Measurements from ENCODE around the gene XPNPEP1.
A peak's percentile ranks its signal among the peaks of the same experiment; 100 is the strongest.

Gene XPNPEP1

DNA sequence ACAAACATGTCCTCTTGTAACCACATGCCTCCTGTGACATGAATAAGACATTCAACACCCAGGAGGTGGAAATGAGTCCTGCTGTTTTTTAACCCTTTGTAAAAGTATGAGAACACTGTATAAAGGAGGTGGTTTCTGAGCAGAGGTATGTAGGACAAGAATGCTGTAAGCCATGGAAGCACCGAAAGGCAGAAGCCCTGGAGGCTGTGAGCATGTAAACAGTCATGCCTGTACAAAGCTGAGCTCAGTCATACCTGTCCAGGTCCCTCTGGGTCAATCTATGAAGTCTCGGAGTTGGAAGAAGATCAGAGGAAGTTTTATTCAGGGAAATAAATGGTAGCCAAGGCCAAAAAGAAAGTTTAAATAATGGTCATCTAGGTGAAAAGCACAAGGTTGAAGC is 34.7 kb upstream of the XPNPEP1 start:
- Mint-ChIP-seq H3K27me3 (no peaks in the 10 kb centered on the region), H3K36me3 (no peaks in the 10 kb centered on the region), H3K4me1 (peaks cover 6% of the 10 kb centered on the region), H3K4me3 (no peak overlapping the region), H3K9me3 (no peaks in the 10 kb centered on the region), H3K27ac (no peak overlapping the region)

- H3K4me3 Mint-ChIP-seq, result no peak overlapping the region
- no peak overlapping the region for H3K27ac Mint-ChIP-seq
- H3K9me3 Mint-ChIP-seq, result no peaks in the 10 kb centered on the region
- H3K36me3 Mint-ChIP-seq, result no peaks in the 10 kb centered on the region
- H3K4me1 Mint-ChIP-seq, result peaks cover 6% of the 10 kb centered on the region
- no peaks in the 10 kb centered on the region for H3K27me3 Mint-ChIP-seq
Observed at GRCh38 chr10:109957092-109957797, 33.9 kb upstream of the XPNPEP1 start.

DNA sequence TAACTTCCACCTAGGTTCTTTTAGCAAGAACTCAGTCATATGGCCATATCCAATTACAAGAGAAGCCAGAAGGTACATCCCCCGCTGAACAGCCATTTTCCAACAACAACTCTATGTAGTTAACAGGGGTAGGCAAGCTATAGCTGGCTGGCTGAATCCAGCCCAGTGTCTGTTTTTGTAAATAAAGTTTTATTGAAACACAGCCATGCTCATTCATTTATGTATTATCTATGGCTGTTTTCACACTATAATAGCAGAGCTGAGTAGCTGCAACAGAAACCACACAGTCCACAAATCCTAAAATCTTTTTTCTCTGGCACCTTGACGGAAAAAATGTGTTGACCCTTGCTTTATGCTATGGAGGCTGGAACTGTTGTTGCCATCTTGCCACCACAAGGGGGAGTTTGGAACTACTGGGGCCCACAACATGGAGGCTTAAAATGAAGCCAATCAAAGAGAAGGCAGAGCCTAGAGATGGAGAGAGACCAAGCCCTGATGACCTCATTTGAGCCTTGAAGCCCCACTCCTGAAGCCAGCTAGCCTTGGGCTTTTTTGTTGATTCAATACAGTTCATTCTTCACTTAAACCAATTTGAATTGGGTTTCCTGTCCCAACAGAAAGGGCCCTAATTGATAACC is 33.3 kb upstream of the XPNPEP1 start:
- Mint-ChIP-seq H3K27me3 (no peaks in the 10 kb centered on the region), H3K36me3 (no peaks in the 10 kb centered on the region), H3K4me1 (peaks cover 6% of the 10 kb centered on the region), H3K4me3 (no peak overlapping the region), H3K9me3 (no peaks in the 10 kb centered on the region), H3K27ac (no peak overlapping the region)

GRCh38 chr10:109953766-109954165 is 30.5 kb upstream of the XPNPEP1 start:
- Mint-ChIP-seq H3K36me3 (no peaks in the 10 kb centered on the region), H3K27ac (no peak overlapping the region), H3K4me1 (peaks cover 6% of the 10 kb centered on the region), H3K27me3 (no peaks in the 10 kb centered on the region), H3K4me3 (no peak overlapping the region), H3K9me3 (no peaks in the 10 kb centered on the region)

- H3K9me3 Mint-ChIP-seq, result no peaks in the 10 kb centered on the region
- H3K4me3 Mint-ChIP-seq, result no peak overlapping the region
- no peaks in the 10 kb centered on the region for H3K36me3 Mint-ChIP-seq
- peaks cover 6% of the 10 kb centered on the region for H3K4me1 Mint-ChIP-seq
- no peak overlapping the region for H3K27ac Mint-ChIP-seq
- H3K27me3 Mint-ChIP-seq, result no peaks in the 10 kb centered on the region
Observed at GRCh38 chr10:109952526-109952925, 29.2 kb upstream of the XPNPEP1 start.

DNA sequence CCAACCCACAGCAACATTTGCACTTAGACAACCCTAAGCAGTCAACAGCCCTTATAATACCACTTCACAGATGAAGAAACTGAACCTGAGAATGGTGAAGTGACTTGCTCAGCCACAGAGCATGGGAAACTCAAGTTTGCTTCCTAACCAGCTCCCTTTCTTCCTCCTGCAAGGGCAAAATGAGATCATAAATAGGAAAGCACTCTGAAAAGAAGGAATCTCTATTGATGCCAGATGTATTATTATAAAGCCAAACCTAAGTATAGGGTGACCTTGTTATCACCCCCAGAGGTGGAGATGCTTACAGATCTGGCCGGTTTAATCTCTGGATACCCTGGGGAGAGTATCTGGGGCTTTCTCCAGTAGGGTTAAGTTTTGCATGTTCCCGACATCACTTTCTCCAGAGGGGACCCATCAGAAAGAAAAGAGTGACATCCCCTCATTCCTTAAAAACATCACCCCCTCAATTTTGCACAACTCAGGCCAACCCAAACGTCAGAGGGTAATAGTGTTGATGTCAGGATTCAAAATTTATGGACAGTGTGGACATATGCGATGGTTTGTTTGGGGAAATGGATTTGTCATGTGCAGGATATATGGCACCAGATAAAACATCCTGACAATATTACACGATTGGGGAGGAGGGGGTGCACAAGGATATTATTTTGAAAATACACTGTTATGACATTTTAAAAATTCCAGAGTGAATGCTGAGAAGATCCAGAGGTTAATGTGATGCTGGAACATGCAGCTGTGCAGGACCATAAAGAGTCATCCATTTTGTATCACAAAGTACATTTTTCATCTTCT is 24.0 kb upstream of the XPNPEP1 start:
- Mint-ChIP-seq H3K27ac (no peak overlapping the region), H3K4me1 (no peaks in the 10 kb centered on the region), H3K4me3 (no peak overlapping the region), H3K36me3 (no peaks in the 10 kb centered on the region), H3K27me3 (no peaks in the 10 kb centered on the region), H3K9me3 (no peaks in the 10 kb centered on the region)

DNA sequence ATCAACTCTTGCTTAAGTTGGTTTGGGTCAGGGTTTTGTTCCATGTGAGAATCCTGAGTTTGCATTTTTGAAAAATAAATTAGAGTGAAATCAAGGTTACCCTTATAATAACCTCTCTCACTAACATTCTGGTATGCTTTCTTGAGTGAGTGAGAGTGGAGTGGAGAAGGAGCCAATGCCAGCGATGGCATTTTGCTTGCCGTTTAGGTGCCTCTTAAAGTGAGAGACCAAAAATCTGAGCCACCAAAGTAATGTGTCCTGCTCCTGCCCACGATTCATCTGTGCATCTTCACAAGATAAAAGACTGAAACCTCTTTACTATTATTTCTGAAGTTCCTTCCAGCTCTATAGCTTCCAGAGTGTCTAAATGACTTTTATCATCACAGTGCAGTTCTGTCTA is 23.4 kb upstream of the XPNPEP1 start:
- no peaks in the 10 kb centered on the region for H3K27me3 Mint-ChIP-seq
- no peak overlapping the region for H3K4me3 Mint-ChIP-seq
- H3K4me1 Mint-ChIP-seq, result no peaks in the 10 kb centered on the region
- no peaks in the 10 kb centered on the region for H3K36me3 Mint-ChIP-seq
- no peaks in the 10 kb centered on the region for H3K9me3 Mint-ChIP-seq
- H3K27ac Mint-ChIP-seq, result no peak overlapping the region

DNA sequence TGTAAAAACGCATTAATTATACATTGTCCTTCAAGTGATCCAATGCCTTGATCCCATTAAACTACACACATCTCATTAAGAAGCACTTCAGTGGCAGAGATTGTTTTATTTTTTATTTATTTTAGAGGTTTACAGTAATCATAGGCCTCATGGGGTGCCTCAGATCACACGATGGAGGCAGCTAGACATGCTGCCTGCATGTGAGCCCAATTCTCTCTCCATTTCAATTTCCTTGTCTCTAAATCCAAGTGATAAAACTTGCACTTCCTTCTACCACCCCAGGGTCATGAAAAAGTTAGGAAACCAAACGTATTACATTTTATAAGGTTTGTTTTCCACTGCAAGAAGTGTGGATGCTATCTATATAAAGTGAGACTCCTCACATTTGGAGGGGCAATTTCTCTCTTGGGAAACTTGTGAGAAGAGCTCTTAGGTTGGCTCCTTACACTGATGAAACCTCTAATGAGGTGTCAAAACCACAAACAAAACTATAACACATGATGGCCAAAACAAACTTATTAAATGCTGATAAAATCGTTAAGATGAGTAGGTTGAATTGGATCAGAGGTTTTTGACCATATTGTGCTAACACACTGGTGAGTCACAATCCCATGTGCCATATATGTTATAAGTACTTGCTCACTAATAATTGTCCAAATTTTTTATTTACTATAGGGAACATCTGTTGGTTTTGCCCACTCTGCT is 22.3 kb upstream of the XPNPEP1 start:
- Mint-ChIP-seq H3K4me1 (no peaks in the 10 kb centered on the region), H3K4me3 (no peak overlapping the region), H3K36me3 (no peaks in the 10 kb centered on the region), H3K9me3 (no peaks in the 10 kb centered on the region), H3K27me3 (no peaks in the 10 kb centered on the region), H3K27ac (no peak overlapping the region)

DNA sequence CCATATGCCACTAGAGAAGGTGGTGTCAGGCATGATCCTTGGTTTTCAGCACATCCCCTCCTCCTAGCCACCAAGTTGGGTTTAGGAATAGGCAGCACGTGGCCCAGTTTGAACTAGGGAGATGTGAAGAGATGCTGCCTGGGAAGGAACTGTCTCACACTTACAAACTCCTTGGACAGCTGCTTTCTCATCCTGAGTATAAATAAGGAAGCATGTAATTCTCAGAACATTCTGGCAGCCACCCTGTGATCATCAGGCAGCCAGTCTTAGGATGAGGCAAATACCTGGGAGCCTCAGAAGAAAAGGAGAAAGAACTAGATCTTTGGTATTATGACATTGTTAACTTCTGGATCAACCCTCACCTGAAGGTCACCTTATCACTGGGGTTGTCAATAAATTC is 21.3 kb upstream of the XPNPEP1 start:
- Mint-ChIP-seq H3K27me3 (no peaks in the 10 kb centered on the region), H3K27ac (no peak overlapping the region), H3K4me3 (no peak overlapping the region), H3K9me3 (no peaks in the 10 kb centered on the region), H3K4me1 (peaks cover 8% of the 10 kb centered on the region), H3K36me3 (no peaks in the 10 kb centered on the region)

DNA sequence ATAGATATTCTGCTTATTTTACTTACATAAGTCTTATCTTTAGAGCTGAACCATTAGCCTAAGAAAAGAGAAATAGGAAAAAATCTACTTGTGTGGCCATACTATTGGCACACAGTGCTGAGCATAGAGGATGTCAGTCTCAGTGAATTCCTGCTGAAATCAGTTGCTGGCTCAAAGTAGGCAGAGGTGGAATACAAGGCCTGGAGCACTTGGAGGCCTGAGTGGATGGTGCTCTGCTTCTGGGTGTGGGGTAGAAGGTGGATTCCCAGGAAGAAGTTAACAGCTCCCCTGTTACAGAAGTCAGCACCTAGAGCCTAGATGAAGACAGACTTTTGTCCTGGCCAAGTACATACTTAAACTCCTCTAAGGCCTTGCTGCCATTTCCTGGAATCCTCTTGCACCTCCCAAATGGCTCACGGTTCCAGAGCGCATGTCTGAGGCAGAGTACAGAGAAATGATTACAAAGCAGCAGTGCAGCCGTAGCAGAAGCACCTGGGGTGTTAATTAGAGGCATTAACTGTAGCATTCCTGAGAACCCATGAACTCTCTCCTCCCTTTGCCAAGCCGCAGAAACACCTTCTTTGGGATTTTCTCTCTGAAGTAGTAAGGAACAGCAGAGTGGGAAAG is 18.0 kb upstream of the XPNPEP1 start:
- no peaks in the 10 kb centered on the region for H3K9me3 Mint-ChIP-seq
- H3K36me3 Mint-ChIP-seq, result no peaks in the 10 kb centered on the region
- H3K4me1 Mint-ChIP-seq, result peaks cover 40% of the 10 kb centered on the region
- H3K27me3 Mint-ChIP-seq, result no peaks in the 10 kb centered on the region
- H3K27ac Mint-ChIP-seq, result no peak overlapping the region
- H3K4me3 Mint-ChIP-seq, result no peak overlapping the region

GRCh38 chr10:109940553-109940952 is 17.2 kb upstream of the XPNPEP1 start:
- peaks cover 47% of the 10 kb centered on the region for H3K4me1 Mint-ChIP-seq
- H3K9me3 Mint-ChIP-seq, result no peaks in the 10 kb centered on the region
- H3K27me3 Mint-ChIP-seq, result no peaks in the 10 kb centered on the region
- no peaks in the 10 kb centered on the region for H3K36me3 Mint-ChIP-seq
- H3K4me3 Mint-ChIP-seq, result no peak overlapping the region
- peak overlapping the region; percentile 10 for H3K27ac Mint-ChIP-seq

DNA sequence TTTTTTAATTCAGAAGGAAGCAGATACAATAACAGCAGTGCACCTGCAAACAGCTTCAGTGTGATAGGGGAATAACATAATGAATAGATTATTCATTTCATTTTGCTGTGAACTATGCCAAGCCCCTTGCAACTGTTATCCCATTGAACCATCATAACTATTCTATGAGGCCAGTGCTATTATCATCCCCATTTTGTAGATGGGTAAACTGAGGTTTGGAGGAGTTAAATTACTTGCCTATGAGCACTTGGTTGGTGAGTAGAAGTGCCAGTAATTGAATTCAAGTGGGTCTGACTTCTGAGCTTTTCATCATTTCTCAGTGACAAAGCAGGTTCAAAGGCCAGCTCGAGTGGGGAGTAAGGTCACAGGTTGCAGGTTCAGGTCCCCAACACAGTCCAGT is 16.8 kb upstream of the XPNPEP1 start:
- H3K9me3 Mint-ChIP-seq, result no peaks in the 10 kb centered on the region

DNA sequence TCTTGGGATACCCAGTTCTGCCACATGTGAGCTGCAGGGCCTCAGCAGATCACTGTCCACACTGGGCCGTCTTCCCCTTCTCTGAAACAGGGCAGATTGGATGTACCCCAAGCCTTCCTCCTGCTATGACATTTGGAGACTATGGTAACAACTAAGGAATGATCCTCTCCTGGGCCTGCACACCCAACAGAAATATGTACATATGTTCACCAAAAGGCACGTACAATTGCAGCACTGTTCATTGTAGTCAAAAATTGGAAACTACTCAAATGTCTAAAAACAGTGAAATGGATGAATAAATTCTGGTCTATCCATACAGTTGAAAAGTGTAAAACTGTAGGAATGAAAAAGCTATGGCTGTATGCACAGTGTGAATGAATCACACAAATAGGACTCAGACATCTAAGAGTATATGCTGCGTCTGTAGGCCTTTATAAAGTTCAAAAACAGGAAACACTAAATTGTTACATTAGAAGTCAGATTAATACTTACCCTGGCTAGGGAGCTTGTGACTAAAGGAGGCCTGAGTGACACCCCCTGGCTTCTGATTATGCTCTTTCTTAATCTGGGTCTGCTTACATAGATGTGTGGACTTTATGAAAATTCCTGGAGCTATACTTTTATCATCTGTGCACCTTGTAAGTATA is 16.1 kb upstream of the XPNPEP1 start:
- no peak overlapping the region for H3K27ac Mint-ChIP-seq
- no peaks in the 10 kb centered on the region for H3K36me3 Mint-ChIP-seq
- peaks cover 58% of the 10 kb centered on the region for H3K4me1 Mint-ChIP-seq
- H3K27me3 Mint-ChIP-seq, result no peaks in the 10 kb centered on the region
- no peaks in the 10 kb centered on the region for H3K9me3 Mint-ChIP-seq
- H3K4me3 Mint-ChIP-seq, result no peak overlapping the region

More for the DNA sequence above, 16.8 kb upstream of the XPNPEP1 start:
- Mint-ChIP-seq H3K4me1 (peaks cover 52% of the 10 kb centered on the region), H3K4me3 (no peak overlapping the region), H3K27ac (no peak overlapping the region), H3K27me3 (no peaks in the 10 kb centered on the region), H3K36me3 (no peaks in the 10 kb centered on the region)

GRCh38 chr10:109937460-109938065 is 14.3 kb upstream of the XPNPEP1 start:
- Mint-ChIP-seq H3K4me1 (peaks cover 75% of the 10 kb centered on the region), H3K27ac (peak overlapping the region; percentile 68), H3K9me3 (no peaks in the 10 kb centered on the region), H3K4me3 (no peak overlapping the region), H3K27me3 (no peaks in the 10 kb centered on the region), H3K36me3 (no peaks in the 10 kb centered on the region)

Measured in activated naive CD4-positive, alpha-beta T cell treated with anti-CD3 and anti-CD28 coated beads, Interleukin-2, amount 50 U/mL, for 24 hours (primary cell).